Colonic mucosa (tissue), 4 donors: ENCODE data around the gene ITPRIPL1. TPM values are rescaled to one million over a fixed set of nuclear protein-coding genes. Genes with fewer than 3 reads are reported as not detected.
"Not testable (repeated sequence)": the region's sequence is repeated elsewhere in the genome, so short reads cannot be mapped to it uniquely, and the experiment has no call there.

Source experiments
- DNase-seq: peaks from one replicate; pipeline ENCODE4 v3.0.0-alpha.2; 2020
- H3K27ac ChIP-seq: fragments of 200-600 bp; one replicate; pipeline ENCODE4 v1.8.0; 2021
- H3K27me3 ChIP-seq: fragments of 200-600 bp; one replicate; pipeline ENCODE4 v1.8.0; 2021
- H3K36me3 ChIP-seq: fragments of 200-600 bp; one replicate; pipeline ENCODE4 v1.8.0; 2021
- H3K4me1 ChIP-seq: fragments of 200-600 bp; one replicate; pipeline ENCODE4 v1.8.0; 2021; ENCODE audit warnings: mild to moderate bottlenecking
- H3K4me3 ChIP-seq: fragments of 200-600 bp; one replicate; pipeline ENCODE4 v1.8.0; 2021
- H3K9ac ChIP-seq, 2 donors: one replicate each; pipeline ENCODE4 v1.7.0; 2013; ENCODE audit warnings: control low read depth in 2 of 2, low read depth in 2 of 2, low read length in 2 of 2
- H3K9me3 ChIP-seq: fragments of 200-600 bp; one replicate; pipeline ENCODE4 v1.8.0; 2021
- CTCF ChIP-seq: fragments of 200-600 bp; IDR thresholded peaks from one replicate; pipeline ENCODE4 v1.8.0; 2022; ENCODE audit warnings: antibody characterized with exemption, mild to moderate bottlenecking
- intact Hi-C: fragments of 100-400 bp; cut with DNase I; formaldehyde crosslinking; loops from one replicate; pipeline ENCODE4 v1.14.1; 2022
- total RNA-seq, 2 donors: library from RNA; stranded (reverse); fragmentation: NEBNext Ultra II Directional in 1 of 2; extraction: Animal tissue kit (Norgen Biotek cat#: 25700) in 1 of 2; gene quantifications; one replicate each; pipeline ENCODE4 v1.2.1, GENCODE V29; 2021
- donor health status: healthy.
- donor health status: DM: no; HTN: no; CAD: no.
- donor health status: DM: no; HTN: no; CAD: no.

Gene ITPRIPL1
- under 1 TPM; 0.44 to 0.80 TPM for total RNA-seq

GRCh38 chr2:96325041-96325883 is at the start of gene ITPRIPL1:
Gene ITPRIPL1, plus strand, starts transcription at chr2:96325317. Its CDS starts 523 bp downstream, at chr2:96325840.
- DNase-seq, result no peak
- Histone ChIP-seq H3K27me3 (peaks cover 11% of the 10 kb centered on the region), H3K9ac (peak within 1 kb of the TSS; percentile 74 to 79), H3K36me3 (no peaks in the 10 kb centered on the region), H3K9me3 (no peaks in the 10 kb centered on the region), H3K27ac (no peak within 1 kb of the TSS), H3K4me3 (peak within 1 kb of the TSS; percentile 51), H3K4me1 (no peaks in the 10 kb centered on the region)
- no peak for TF ChIP-seq CTCF
- intact Hi-C loops, result no loop called here

GRCh38 chr2:96276787-96277499 is 48.2 kb upstream of the ITPRIPL1 start:
- H3K4me3 ChIP-seq, result no peak overlapping the region
- no peak overlapping the region for H3K9ac ChIP-seq
- DNase-seq, result no peak
- H3K27ac ChIP-seq, result no peak overlapping the region
- H3K9me3 ChIP-seq, result no peaks in the 10 kb centered on the region
- H3K36me3 ChIP-seq, result peaks cover 25% of the 10 kb centered on the region
- H3K27me3 ChIP-seq, result no peaks in the 10 kb centered on the region
- intact Hi-C loops, result no loop called here
- TF ChIP-seq CTCF, result no peak
- H3K4me1 ChIP-seq, result no peaks in the 10 kb centered on the region

- H3K9me3 ChIP-seq, result no peaks in the 10 kb centered on the region
- intact Hi-C loops, result no loop called here
- H3K36me3 ChIP-seq, result peaks cover 80% of the 10 kb centered on the region
- H3K4me3 ChIP-seq, result no peak overlapping the region
- DNase-seq, result no peak
- no peak for TF ChIP-seq CTCF
- no peaks in the 10 kb centered on the region for H3K4me1 ChIP-seq
- H3K27me3 ChIP-seq, result no peaks in the 10 kb centered on the region
- H3K27ac ChIP-seq, result no peak overlapping the region
- no peak overlapping the region for H3K9ac ChIP-seq
These were observed 37.8 kb upstream of the ITPRIPL1 start for GRCh38 chr2:96287273-96287856.

GRCh38 chr2:96291751-96292150 is 33.4 kb upstream of the ITPRIPL1 start:
- Histone ChIP-seq H3K9me3 (no peaks in the 10 kb centered on the region), H3K4me1 (no peaks in the 10 kb centered on the region), H3K27ac (no peak overlapping the region), H3K4me3 (no peak overlapping the region), H3K27me3 (no peaks in the 10 kb centered on the region), H3K9ac (no peak overlapping the region), H3K36me3 (peaks cover 66% of the 10 kb centered on the region)
- TF ChIP-seq CTCF, result no peak
- DNase-seq, result no peak
- intact Hi-C loops, result no loop called here

GRCh38 chr2:96294271-96294670 is 30.8 kb upstream of the ITPRIPL1 start:
- DNase-seq, intact Hi-C loops, H3K9ac ChIP-seq, H3K27ac ChIP-seq, H3K4me3 ChIP-seq, H3K27me3 ChIP-seq, H3K9me3 ChIP-seq, H3K4me1 ChIP-seq: not testable (repeated sequence)
- H3K36me3 ChIP-seq, result peaks cover 52% of the 10 kb centered on the region
